GM12878 (cell line): ENCODE results near the gene HERPUD1.
A peak's percentile ranks its signal among the peaks of the same experiment; 100 is the strongest.

Source experiments
- BCL11A ChIP-seq: IDR thresholded peaks from 2 replicates; pipeline ENCODE4 v1.6.1; 2011; ENCODE audit warnings: low read depth, low read length
- CEBPB ChIP-seq, 2 experiments: fragments of 150-350 bp in 1 of 2; IDR thresholded peaks; 2 replicates each; pipeline ENCODE4 v1.6.1; 2012 to 2014; ENCODE audit warnings: low read depth in 2 of 2, low read length in 2 of 2, borderline replicate concordance in 1 of 2, inconsistent platforms in 1 of 2
- CTCF ChIP-seq, 3 experiments: IDR thresholded peaks in 2 of 3; conservative IDR thresholded peaks in 1 of 3; 2 replicates each; pipeline ENCODE4 v1.5.1; 2011; ENCODE audit warnings: low read depth in 3 of 3, low read length in 3 of 3, mild to moderate bottlenecking in 3 of 3, control low read depth in 2 of 3, moderate library complexity in 2 of 3, inconsistent platforms in 1 of 3, mixed read lengths in 1 of 3; ENCODE audit not compliant: control insufficient read depth in 2 of 3, insufficient read depth in 1 of 3; ENCODE audit errors: extremely low read depth in 1 of 3
- EZH2 ChIP-seq: IDR thresholded peaks from 2 replicates; pipeline ENCODE4 v1.6.1; 2012; ENCODE audit warnings: low read depth, mild to moderate bottlenecking, control low read depth, inconsistent platforms, low read length, borderline replicate concordance; ENCODE audit not compliant: control insufficient read depth
- MTA2 ChIP-seq: fragments of 450-650 bp; IDR thresholded peaks from 2 replicates; pipeline ENCODE4 v1.6.1; 2016; ENCODE audit warnings: low read depth, mild to moderate bottlenecking, moderate library complexity
- POLR2A ChIP-seq: IDR thresholded peaks from 2 replicates; pipeline ENCODE4 v1.6.1; 2011; ENCODE audit warnings: low read depth, mild to moderate bottlenecking, low read length
- RBBP5 ChIP-seq: fragments of 200-600 bp; sonication (generic); conservative IDR thresholded peaks from 2 replicates; pipeline ENCODE4 v1.6.1; 2016
- SKIL ChIP-seq: fragments of 450-650 bp; IDR thresholded peaks from 2 replicates; pipeline ENCODE4 v1.6.1; 2017; ENCODE audit warnings: mild to moderate bottlenecking, low read depth, inconsistent platforms; ENCODE audit not compliant: poor library complexity, severe bottlenecking
- SMC3 ChIP-seq: IDR thresholded peaks from 2 replicates; pipeline ENCODE4 v1.6.1; 2011; ENCODE audit warnings: low read length, improper control_type of control experiment, borderline replicate concordance
- ZNF622 ChIP-seq: fragments of 450-650 bp; IDR thresholded peaks from 2 replicates; pipeline ENCODE4 v1.6.1; 2017; ENCODE audit warnings: mild to moderate bottlenecking, inconsistent platforms

GRCh38 chr16:56912746-56913708 is 18.9 kb upstream of the HERPUD1 start:
- no peak for TF ChIP-seq BCL11A
- no peak for TF ChIP-seq CTCF (IDR thresholded peaks at IDR 0.05 in 2 of 3, conservative IDR thresholded peaks at IDR 0.05 in 1 of 3; ENCODE audit: control insufficient read depth in 2 of 3, extremely low read depth in 1 of 3, insufficient read depth in 1 of 3, low read depth in 3 of 3, low read length in 3 of 3)
- TF ChIP-seq RBBP5 = no peak
- TF ChIP-seq SMC3 = no peak
- TF ChIP-seq CEBPB (IDR thresholded peaks at IDR 0.05; ENCODE audit: borderline replicate concordance in 1 of 2, low read depth in 2 of 2, low read length in 2 of 2) = no peak
- no peak for TF ChIP-seq EZH2
- no peak for TF ChIP-seq SKIL
- TF ChIP-seq MTA2 = peak; percentile 11; the same call in 1 of the 2 replicates
- TF ChIP-seq POLR2A = no peak
- no peak for TF ChIP-seq ZNF622
